H9 (cell line): ENCODE data around the gene RBMS2. TPM values are rescaled to one million over a fixed set of nuclear protein-coding genes. Genes with fewer than 3 reads are reported as not detected.

Experiments
- DNase-seq: peaks from one replicate; pipeline ENCODE4 v3.0.0-alpha.2; 2017
- H2AFZ ChIP-seq: one replicate; pipeline ENCODE4 v1.6.1; 2013; ENCODE audit warnings: mild to moderate bottlenecking, low read length, control low read depth, moderate library complexity
- H2AK5ac ChIP-seq: 2 replicates; pipeline ENCODE4 v1.6.1; 2013; ENCODE audit warnings: low read length, control low read depth, mixed read lengths; ENCODE audit not compliant: insufficient read length
- H2BK120ac ChIP-seq: one replicate; pipeline ENCODE4 v1.6.1; 2013; ENCODE audit warnings: low read depth, mild to moderate bottlenecking, low read length, control low read depth, inconsistent platforms; ENCODE audit not compliant: poor library complexity, severe bottlenecking
- H2BK12ac ChIP-seq: 2 replicates; pipeline ENCODE4 v1.6.1; 2013; ENCODE audit warnings: low read length, control low read depth, mixed read lengths, low read depth; ENCODE audit not compliant: insufficient read length
- H2BK15ac ChIP-seq: 2 replicates; pipeline ENCODE4 v1.6.1; 2013; ENCODE audit warnings: low read depth, low read length, control low read depth
- H2BK20ac ChIP-seq: one replicate; pipeline ENCODE4 v1.6.1; 2013; ENCODE audit warnings: low read depth, mild to moderate bottlenecking, low read length, control low read depth, inconsistent platforms; ENCODE audit not compliant: poor library complexity, severe bottlenecking
- H2BK5ac ChIP-seq: 2 replicates; pipeline ENCODE4 v1.6.1; 2013; ENCODE audit warnings: low read length, control low read depth, mixed read lengths; ENCODE audit not compliant: insufficient read length
- H3K14ac ChIP-seq: 2 replicates; pipeline ENCODE4 v1.6.1; 2013; ENCODE audit warnings: low read length, control low read depth; ENCODE audit not compliant: insufficient read depth
- H3K18ac ChIP-seq: 2 replicates; pipeline ENCODE4 v1.6.1; 2013; ENCODE audit warnings: low read depth, mild to moderate bottlenecking, mixed read lengths, low read length, control low read depth; ENCODE audit not compliant: insufficient read length
- H3K23ac ChIP-seq: 2 replicates; pipeline ENCODE4 v1.6.1; 2013; ENCODE audit warnings: low read length, control low read depth, mixed read lengths, low read depth; ENCODE audit not compliant: insufficient read length
- H3K23me2 ChIP-seq: 2 replicates; pipeline ENCODE4 v1.6.1; 2013; ENCODE audit warnings: low read depth, mild to moderate bottlenecking, mixed read lengths, low read length, control low read depth; ENCODE audit not compliant: insufficient read length, poor library complexity, severe bottlenecking
- H3K27ac ChIP-seq: 2 replicates; pipeline ENCODE4 v1.5.1; 2013; ENCODE audit warnings: low read length, control low read depth, mixed read lengths, low read depth; ENCODE audit not compliant: insufficient read length
- H3K27me3 ChIP-seq: 2 replicates; pipeline ENCODE4 v1.6.1; 2013; ENCODE audit warnings: low read length, control low read depth, inconsistent platforms; ENCODE audit not compliant: insufficient read depth
- H3K4ac ChIP-seq: 2 replicates; pipeline ENCODE4 v1.6.1; 2013; ENCODE audit warnings: low read depth, mild to moderate bottlenecking, control low read depth, inconsistent platforms, low read length, moderate library complexity
- H3K4me1 ChIP-seq: 2 replicates; pipeline ENCODE4 v1.6.1; 2013; ENCODE audit warnings: low read length, control low read depth, inconsistent platforms; ENCODE audit not compliant: insufficient read depth
- H3K4me2 ChIP-seq: 2 replicates; pipeline ENCODE4 v1.6.1; 2013; ENCODE audit warnings: low read length, control low read depth, mixed read lengths; ENCODE audit not compliant: insufficient read length, insufficient read depth
- H3K56ac ChIP-seq: 2 replicates; pipeline ENCODE4 v1.6.1; 2013; ENCODE audit warnings: low read depth, mild to moderate bottlenecking, mixed read lengths, low read length, control low read depth; ENCODE audit not compliant: insufficient read length
- H3K79me1 ChIP-seq: 2 replicates; pipeline ENCODE4 v1.6.1; 2013; ENCODE audit warnings: low read depth, mild to moderate bottlenecking, moderate library complexity, low read length, control low read depth, inconsistent platforms; ENCODE audit not compliant: insufficient read depth, poor library complexity, severe bottlenecking
- H3K79me2 ChIP-seq: 2 replicates; pipeline ENCODE4 v1.6.1; 2013; ENCODE audit warnings: low read length, control low read depth, inconsistent platforms; ENCODE audit not compliant: insufficient read depth
- H3K9ac ChIP-seq: 2 replicates; pipeline ENCODE4 v1.6.1; 2013; ENCODE audit warnings: low read length, control low read depth, mixed read lengths; ENCODE audit not compliant: insufficient read length; ENCODE audit errors: extremely low read depth
- H3K9me3 ChIP-seq: one replicate; pipeline ENCODE4 v1.6.1; 2013; ENCODE audit warnings: low read depth, low read length, inconsistent platforms; ENCODE audit not compliant: control insufficient read depth
- H3T11ph ChIP-seq: one replicate; pipeline ENCODE4 v1.6.1; 2013; ENCODE audit warnings: mild to moderate bottlenecking, low read length, control low read depth, inconsistent platforms
- H4K20me1 ChIP-seq: one replicate; pipeline ENCODE4 v1.6.1; 2013; ENCODE audit not compliant: control insufficient read depth, insufficient read length, insufficient read depth
- H4K5ac ChIP-seq: 2 replicates; pipeline ENCODE4 v1.6.1; 2013; ENCODE audit warnings: low read depth, mild to moderate bottlenecking, mixed read lengths, low read length, control low read depth; ENCODE audit not compliant: insufficient read length
- H4K8ac ChIP-seq: replicated peaks from 2 replicates; pipeline ENCODE4 v1.6.1; 2013; ENCODE audit warnings: low read length, control low read depth, mixed read lengths, low read depth; ENCODE audit not compliant: insufficient read length
- H4K91ac ChIP-seq: 2 replicates; pipeline ENCODE4 v1.6.1; 2013; ENCODE audit warnings: low read depth, mild to moderate bottlenecking, moderate library complexity, mixed read lengths, low read length, control low read depth; ENCODE audit not compliant: insufficient read length
- H3K27ac Mint-ChIP-seq, 3 experiments: 2 replicates in 2 of 3; 3 replicates in 1 of 3; pipeline ENCODE4 v1.8.0; 2020 to 2021; ENCODE audit warnings: mixed read lengths in 3 of 3, mild to moderate bottlenecking in 1 of 3, moderate library complexity in 1 of 3
- H3K27me3 Mint-ChIP-seq: 2 replicates; pipeline ENCODE4 v1.8.0; 2021; ENCODE audit warnings: low read depth, mild to moderate bottlenecking, moderate library complexity, mixed read lengths
- H3K36me3 Mint-ChIP-seq, 3 experiments: 2 replicates in 2 of 3; 3 replicates in 1 of 3; pipeline ENCODE4 v1.8.0; 2020 to 2021; ENCODE audit warnings: low read depth in 3 of 3, mixed read lengths in 3 of 3; ENCODE audit not compliant: insufficient read depth in 1 of 3
- H3K4me1 Mint-ChIP-seq, 2 experiments: 2 replicates each; pipeline ENCODE4 v1.8.0; 2020; ENCODE audit warnings: mixed read lengths in 2 of 2
- H3K4me3 Mint-ChIP-seq, 2 experiments: 2 replicates in 1 of 2; 3 replicates in 1 of 2; pipeline ENCODE4 v1.8.0; 2020 to 2021; ENCODE audit warnings: mild to moderate bottlenecking in 2 of 2, mixed read lengths in 2 of 2, moderate library complexity in 1 of 2
- H3K9me3 Mint-ChIP-seq, 2 experiments: 2 replicates in 1 of 2; 3 replicates in 1 of 2; pipeline ENCODE4 v1.8.0; 2020; ENCODE audit warnings: mild to moderate bottlenecking in 2 of 2, mixed read lengths in 2 of 2, moderate library complexity in 1 of 2
- WGBS: extraction: QIAGEN DNeasy Blood & Tissue Kit; methylation state at CpG from one replicate; pipeline ENCODE4 v1.1.7; 2013; ENCODE audit warnings: missing lambda C conversion rate, low lambda C conversion rate, mixed read lengths; ENCODE audit not compliant: insufficient read length; ENCODE audit errors: extremely low coverage; 5-methylcytosine and 5-hydroxymethylcytosine counted together
- total RNA-seq: library from RNA; stranded (reverse); gene quantifications from 2 replicates; pipeline ENCODE4 v1.2.1, GENCODE V29; 2021
- TF ChIP-seq, protein P1 (sequence below): fragments of 200-600 bp; sonication (generic); conservative IDR thresholded peaks from 3 replicates; pipeline ENCODE4 v1.8.0; 2021; ENCODE audit warnings: antibody characterized with exemption, mild to moderate bottlenecking

RBMS2 gene
- total RNA-seq, 1 experiment from 2014 or later, result 9.5 TPM

DNA sequence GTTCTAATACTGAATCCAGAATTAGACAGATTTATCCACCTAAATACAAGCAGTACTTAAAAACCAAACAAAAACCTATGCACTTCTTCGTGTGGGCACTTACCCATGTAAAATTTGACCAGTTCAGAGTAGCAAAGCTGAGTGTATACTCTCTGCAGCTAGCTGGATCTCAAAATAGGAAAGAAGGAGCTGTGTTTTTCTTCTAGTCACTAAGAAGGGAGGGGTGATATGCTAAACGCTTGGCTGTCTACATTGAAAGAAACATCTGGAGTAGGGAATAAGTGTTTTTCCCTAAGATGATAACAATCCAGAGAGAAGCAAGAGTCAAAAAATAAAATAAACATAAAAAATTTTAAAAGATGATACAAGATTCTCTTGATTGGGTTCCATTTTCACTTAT lies 20.0 kb downstream of the RBMS2 start:
- H3K9me3 Mint-ChIP-seq, result no peaks in the 10 kb centered on the region
- H3K27ac Mint-ChIP-seq, result no peak overlapping the region

More for the DNA sequence above, 20.0 kb downstream of the RBMS2 start:
- Histone ChIP-seq H3K9me3 (no peaks in the 10 kb centered on the region), H3K4ac (no peak overlapping the region), H2BK12ac (no peak overlapping the region), H4K20me1 (no peaks in the 10 kb centered on the region), H3K4me2 (no peak overlapping the region), H2AK5ac (no peak overlapping the region), H3K56ac (no peak overlapping the region), H4K91ac (no peak overlapping the region), H2BK20ac (no peak overlapping the region), H4K8ac (no peak overlapping the region), H3K27ac (no peak overlapping the region), H3K79me2 (no peaks in the 10 kb centered on the region; the same call in 1 of the 2 replicates), H3K79me1 (no peaks in the 10 kb centered on the region), H3K23ac (no peak overlapping the region), H3K18ac (no peak overlapping the region), H4K5ac (no peak overlapping the region), H3K23me2 (no peaks in the 10 kb centered on the region), H3K27me3 (no peaks in the 10 kb centered on the region), H3K9ac (no peak overlapping the region), H3T11ph (no peak overlapping the region), H3K4me1 (no peaks in the 10 kb centered on the region), H2BK120ac (no peak overlapping the region), H3K14ac (no peak overlapping the region), H2BK5ac (no peak overlapping the region), H2AFZ (no peak overlapping the region), H2BK15ac (no peak overlapping the region)
- Mint-ChIP-seq H3K4me3 (no peak overlapping the region), H3K36me3 (no peaks in the 10 kb centered on the region), H3K27me3 (no peaks in the 10 kb centered on the region), H3K4me1 (no peaks in the 10 kb centered on the region)
- no CpG with 5 or more reads among the region's 2 CpGs for WGBS
- DNase-seq, result no peak
- TF ChIP-seq, protein P1, sequence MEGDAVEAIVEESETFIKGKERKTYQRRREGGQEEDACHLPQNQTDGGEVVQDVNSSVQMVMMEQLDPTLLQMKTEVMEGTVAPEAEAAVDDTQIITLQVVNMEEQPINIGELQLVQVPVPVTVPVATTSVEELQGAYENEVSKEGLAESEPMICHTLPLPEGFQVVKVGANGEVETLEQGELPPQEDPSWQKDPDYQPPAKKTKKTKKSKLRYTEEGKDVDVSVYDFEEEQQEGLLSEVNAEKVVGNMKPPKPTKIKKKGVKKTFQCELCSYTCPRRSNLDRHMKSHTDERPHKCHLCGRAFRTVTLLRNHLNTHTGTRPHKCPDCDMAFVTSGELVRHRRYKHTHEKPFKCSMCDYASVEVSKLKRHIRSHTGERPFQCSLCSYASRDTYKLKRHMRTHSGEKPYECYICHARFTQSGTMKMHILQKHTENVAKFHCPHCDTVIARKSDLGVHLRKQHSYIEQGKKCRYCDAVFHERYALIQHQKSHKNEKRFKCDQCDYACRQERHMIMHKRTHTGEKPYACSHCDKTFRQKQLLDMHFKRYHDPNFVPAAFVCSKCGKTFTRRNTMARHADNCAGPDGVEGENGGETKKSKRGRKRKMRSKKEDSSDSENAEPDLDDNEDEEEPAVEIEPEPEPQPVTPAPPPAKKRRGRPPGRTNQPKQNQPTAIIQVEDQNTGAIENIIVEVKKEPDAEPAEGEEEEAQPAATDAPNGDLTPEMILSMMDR, result no peak
